T-helper 1 cell (primary cell): Measurements from ENCODE around the gene SLC35E3.
"Not testable (repeated sequence)": the region's sequence is repeated elsewhere in the genome, so short reads cannot be mapped to it uniquely, and the experiment has no call there.

Experiments
- DNase-seq, 5 donors: peaks; one replicate each; pipeline ENCODE4 v3.0.0-alpha.2; 2012 to 2020

The SLC35E3 gene

DNA sequence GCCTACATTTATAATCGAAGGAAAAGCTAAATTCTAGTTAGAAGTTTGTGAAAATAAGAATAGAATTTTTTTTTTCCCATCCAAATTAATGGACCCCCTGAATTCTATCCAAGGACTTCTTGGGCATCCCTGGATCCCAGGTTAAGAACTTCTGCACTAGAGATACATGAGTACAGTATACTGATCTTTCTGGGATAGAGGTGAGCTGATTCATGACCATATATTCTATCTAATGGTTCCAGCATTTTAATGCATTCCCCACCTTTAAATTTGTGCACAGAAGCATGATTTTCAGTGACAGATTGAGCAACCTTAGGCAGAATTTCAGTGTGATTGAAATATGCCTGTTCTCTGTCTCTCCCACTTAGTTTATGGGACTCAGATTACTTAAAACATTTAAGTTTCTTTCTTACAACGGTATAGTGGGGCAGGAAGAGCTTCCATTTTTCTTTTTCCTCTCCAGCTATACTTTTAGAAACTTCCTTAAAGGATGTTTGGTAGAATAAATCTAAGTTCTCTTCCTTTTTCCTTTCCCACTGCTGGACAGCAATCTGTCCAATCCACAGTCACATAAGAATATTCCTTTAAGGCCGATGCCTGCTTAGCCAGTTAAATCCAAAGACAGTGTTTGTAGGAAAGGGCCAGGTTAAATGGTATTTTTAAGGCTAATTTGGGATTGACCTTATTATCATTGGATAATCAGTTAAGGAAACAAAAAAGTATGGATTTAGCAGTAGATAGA, 68.7 kb downstream of the SLC35E3 start:
- DNase-seq: no peak

DNA sequence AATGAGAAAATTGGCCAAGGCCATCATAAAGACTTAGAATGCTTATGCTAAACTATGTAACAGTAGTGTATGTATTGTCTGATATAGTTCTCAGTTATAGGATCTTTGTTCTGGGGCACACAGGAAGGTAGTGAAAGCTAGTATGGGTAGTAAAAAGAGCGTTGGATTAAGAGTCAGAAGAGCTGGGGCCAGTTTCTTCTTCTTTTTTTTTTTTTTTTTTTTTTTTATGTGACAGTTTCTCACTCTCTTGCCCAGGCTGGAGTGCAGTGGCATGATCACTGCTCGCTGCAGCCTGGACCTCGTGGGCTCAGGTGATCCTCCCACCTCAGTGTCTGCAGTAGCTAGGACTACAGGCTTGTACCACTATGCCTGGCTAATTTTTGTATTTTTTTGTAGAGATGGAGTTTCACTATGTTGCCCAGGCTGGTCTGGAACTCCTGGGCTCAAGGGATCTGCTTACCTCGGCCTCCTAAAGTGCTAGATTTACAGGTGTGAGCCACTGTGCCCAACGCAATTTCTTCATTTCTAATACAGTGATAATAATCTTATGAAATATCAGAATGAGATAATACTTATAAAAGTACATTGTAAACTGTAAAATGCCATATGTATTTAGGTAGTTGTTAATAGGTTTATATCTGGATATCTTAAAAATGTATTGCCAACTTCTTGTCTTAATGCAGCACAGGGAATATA, 69.4 kb downstream of the SLC35E3 start:
- DNase-seq: no peak

DNA sequence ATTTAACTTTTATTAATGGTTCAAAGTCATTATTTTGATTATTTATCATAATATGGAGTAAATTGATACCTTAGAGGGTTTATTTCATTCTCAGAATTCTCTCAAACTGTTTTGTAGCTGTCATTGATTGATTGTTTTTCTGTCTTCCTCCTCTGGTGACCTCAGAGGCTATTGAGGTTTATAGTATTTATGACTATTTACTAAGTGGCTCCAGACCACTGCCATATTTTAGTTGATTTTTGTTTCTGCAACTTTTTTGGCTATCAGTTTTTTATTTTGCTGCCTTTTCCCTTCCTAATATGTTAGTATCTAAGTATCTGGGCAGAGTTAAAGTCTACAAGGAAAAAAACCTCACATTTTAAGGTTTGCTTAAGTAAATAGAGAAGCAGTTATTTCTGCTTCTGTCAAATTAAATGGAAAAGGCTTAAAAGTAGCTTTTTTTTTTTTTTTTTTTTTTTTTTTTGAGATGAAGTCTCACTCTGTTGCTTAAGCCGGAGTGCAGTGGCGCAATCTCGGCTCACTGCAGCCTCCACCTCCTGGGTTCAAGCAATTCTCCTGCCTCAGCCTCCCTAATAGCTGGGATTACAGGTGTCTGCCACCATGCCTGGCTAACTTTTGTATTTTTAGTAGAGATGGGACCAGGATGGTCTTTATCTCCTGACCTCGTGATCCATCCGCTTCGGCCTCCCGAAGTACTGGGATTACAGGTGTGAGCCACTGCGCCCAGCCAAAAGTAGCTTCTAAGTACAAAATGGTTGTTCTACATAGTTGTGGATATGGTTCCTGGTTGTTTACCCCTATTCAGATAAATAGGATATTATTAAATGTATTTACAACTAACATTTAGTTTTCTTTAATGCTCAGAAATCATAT, 70.2 kb downstream of the SLC35E3 start:
- DNase-seq: no peak

DNA sequence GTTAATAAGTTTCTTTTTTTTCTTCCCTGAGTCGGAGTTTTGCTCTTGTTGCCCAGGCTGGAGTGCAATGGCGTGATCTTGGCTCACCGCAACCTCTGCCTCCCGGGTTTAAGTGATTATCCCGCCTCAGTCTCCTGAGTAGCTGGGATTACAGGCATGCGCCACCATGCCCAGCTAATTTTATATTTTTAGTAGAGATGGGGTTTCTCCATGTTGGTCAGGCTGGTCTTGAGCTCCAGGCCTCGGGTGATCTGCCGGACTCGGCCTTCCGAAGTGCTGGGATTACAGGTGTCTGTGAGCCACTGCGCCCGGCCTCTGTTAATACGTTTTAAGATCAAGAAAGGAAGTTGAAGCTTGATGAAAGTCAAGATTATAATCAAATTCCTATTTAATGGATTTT, 73.5 kb downstream of the SLC35E3 start:
- DNase-seq: not testable (repeated sequence)

DNA sequence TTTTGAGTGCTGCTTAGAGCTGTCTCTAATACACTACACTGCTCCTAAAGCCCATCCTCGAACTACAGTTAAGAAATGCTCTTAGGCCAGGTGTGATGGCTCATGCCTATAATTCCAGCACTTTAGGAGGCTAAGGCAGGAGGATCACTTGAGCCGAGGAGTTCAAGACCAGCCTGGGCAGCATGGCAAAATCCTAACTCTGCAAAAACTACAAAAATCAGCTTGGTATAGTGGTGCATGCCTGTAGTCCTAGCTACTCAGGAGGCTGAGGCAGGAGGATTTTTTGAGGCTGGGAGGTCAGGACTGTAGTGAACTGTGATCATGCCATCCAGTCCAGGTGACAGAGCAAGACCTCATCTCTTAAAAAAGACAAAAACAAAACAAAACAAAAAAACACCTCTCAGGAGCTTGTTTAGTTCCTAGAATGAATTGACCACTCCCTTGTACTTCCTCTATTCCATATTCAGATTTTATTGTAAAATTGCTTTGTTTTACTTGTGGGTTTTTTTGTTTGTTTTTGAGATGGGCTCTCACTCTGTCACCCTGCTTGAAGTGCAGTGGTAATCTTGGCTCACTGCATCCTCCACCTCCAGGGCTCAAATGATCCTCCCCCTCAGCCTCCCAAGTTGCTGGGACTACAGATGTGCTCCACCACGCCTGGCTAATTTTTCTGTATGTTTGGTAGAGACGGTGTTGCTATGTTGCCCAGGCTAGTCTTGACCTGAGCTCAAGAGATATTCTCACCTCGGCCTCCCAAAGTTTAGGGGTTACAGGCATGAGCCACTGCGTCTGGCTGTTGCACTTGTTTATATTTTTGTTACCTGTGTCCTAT, 75.6 kb downstream of the SLC35E3 start:
- DNase-seq: no peak

DNA sequence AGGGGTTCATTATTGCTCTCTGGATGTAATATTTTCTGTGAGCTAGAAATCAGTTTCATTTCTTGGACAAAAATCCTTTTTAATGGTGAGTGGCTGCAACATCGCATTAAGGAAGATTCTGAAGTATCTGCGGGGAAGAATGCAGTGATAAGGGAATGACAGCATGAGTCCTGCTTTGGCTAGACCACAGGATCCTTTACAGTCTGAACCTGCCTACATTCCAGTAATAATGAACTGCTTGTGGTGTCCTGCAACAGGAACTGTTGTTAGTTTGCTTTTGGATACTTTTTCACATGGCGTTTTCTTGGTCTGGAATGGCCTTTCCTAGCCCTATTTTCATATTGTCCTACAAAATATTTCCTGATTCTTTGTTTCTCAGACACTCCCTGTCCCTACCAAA, 77.7 kb downstream of the SLC35E3 start:
- DNase-seq: no peak

DNA sequence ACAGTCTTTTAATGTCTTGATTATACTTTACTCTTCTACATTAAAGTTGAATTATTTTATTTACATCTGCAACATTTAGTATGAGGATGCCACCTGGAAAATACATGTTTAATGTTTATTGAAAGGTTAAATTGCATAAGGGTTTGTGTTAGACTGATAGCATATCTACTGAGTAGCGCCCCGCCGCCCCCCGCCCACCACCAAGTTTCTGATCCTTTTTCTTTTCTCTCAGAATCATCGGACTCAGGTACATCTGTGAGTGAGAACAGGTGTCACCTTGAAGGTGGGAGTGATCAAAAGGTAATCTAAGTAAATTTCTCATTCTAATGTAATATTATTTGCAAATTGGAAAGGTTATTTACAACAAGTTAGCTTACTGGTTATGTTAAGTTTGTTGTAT, 78.2 kb downstream of the SLC35E3 start:
- no peak for DNase-seq

DNA sequence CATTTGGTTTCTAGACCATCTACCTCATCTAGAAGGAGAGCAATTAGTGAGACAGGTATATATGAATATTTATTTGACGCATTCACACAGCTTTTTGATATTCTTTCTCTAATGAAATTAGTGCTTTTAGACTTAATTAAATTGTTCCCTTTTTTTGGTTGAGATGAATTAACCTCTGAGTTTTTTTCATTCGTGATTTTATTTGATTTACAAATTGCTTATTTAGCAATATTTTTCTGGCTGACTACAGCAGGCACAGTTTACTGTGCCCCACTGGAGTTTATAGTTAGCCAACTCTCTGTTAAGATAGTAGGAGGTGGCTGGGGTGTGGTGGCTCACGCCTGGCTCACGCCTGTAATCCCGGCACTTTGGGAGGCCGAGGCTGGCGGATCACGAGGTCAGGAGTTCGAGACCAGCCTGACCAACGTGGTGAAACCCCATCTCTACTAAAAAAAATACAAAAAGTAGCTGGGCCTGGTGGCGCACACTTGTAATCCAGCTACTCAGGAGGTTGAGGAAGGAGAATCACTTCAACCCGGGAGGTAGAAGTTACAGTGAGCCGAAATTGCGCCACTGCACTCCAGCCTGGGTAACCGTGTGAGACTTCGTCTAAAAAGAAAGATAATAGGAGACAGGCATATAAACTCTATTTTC, 78.7 kb downstream of the SLC35E3 start:
- no peak for DNase-seq

DNA sequence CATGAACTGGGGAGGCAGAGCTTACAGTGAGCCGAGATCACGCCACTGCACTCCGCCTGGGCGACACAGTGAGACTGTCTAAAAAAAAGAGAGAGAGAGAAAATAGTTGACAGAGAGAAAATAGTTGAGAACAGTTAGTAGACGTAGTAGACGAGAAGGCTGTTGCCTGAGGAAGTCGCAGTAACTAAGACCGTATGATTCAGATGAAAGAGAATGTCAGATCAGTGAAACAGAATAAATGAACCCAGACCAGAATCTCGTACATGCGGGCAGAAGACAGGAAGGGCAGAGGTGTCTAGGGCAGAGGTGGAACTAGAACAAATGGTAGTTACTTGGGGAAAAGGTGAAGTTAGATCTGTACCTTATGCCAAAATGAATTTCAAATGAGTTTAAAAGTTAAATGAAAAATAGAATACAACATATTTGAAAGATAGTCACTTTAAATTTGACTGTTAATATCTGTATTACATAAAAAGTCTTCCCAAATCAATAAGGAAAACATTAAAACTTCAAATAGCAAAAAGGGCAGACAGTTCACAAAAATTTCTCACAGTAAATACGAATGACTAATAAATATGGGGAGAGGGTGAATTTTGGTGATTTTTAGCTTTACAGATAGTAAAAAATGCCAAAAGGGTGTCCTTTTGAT, 79.7 kb downstream of the SLC35E3 start:
- DNase-seq: no peak

DNA sequence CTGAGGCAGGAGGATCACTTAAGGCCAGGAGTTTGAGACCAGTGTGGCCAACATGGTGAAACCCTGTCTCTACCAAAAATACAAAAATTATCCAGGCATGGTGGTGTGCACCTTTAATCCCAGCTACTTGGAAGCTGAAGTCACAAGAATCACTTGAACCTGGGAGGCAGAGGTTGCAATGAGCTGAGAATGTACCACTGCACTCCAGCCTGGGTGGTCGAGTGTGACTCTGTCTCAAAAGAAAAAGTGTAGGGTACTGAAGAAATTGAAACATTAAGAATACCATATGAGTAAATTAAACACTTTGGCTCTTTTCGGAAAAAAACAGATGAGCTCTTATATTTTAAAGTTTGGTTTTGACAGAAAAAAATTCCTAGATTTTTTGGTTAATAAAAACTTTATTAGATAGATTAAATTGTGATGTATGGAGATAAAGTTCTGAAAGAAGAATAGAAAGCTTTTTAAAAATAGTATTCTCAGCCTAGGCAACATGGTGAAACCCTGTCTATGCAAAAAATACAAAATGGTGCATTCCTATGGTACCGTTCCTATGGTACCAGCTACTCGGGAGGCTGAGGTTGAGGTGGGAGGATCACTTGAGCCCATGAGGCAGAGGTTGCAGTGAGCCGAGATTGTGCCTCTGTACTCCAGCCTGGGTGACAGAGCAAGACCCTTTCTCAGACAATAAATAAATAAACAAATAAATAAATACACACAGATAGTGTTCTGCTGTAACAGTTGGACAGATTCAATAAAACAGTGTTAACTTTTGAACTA, 82.1 kb downstream of the SLC35E3 start:
- no peak for DNase-seq

DNA sequence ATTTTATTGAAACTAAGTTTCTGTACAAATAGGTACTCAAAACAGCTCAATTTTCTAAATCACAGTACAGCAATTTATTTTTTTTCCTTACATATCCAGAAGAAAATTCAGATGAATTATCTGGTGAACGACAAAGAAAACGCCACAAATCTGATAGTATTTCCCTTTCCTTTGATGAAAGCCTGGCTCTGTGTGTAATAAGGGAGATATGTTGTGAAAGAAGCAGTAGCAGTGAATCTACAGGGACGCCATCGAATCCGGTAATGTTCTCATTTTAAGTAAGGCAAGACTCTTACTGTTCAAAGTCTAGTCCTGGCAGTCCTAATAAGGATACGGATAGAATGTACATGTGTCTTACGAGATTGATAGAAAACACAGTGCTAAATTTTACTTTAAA, 82.7 kb downstream of the SLC35E3 start:
- DNase-seq: no peak
